NCI-H748 (cell line): Measurements from ENCODE around the gene AVPR2.

Experiments used
- DNase-seq: peaks from one replicate; lab custom pipeline; 2025; ENCODE audit not compliant: unreplicated experiment; lab: John Stamatoyannopoulos, UW

AVPR2 gene

GRCh38 chrX:153903991-153904957 is at the start of gene AVPR2:
Gene AVPR2 (plus strand): TSS chrX:153904673. CDS start chrX:153905146, 473 bp downstream.
- no peak for DNase-seq

GRCh38 chrX:153854702-153855101 is 49.8 kb upstream of the AVPR2 start:
- no peak for DNase-seq

- DNase-seq, result peak; percentile 5
These were observed 47.0 kb upstream of the AVPR2 start for GRCh38 chrX:153857348-153857903.

- no peak for DNase-seq
These were observed 43.3 kb upstream of the AVPR2 start for GRCh38 chrX:153861151-153861550.

- DNase-seq, result no peak
These were observed 42.7 kb upstream of the AVPR2 start for GRCh38 chrX:153861733-153862310.

GRCh38 chrX:153862369-153863250 is 41.9 kb upstream of the AVPR2 start:
- no peak for DNase-seq

- DNase-seq, result no peak
These were observed 41.1 kb upstream of the AVPR2 start for GRCh38 chrX:153863251-153863991.

- no peak for DNase-seq
These were observed 40.4 kb upstream of the AVPR2 start for GRCh38 chrX:153864101-153864500.

GRCh38 chrX:153864561-153865320 is 39.7 kb upstream of the AVPR2 start:
- no peak for DNase-seq

GRCh38 chrX:153865321-153865580 is 39.2 kb upstream of the AVPR2 start:
- no peak for DNase-seq

- DNase-seq, result no peak
These were observed 38.8 kb upstream of the AVPR2 start for GRCh38 chrX:153865685-153866084.

GRCh38 chrX:153866302-153867019 is 38.0 kb upstream of the AVPR2 start:
- no peak for DNase-seq

GRCh38 chrX:153867139-153867538 is 37.3 kb upstream of the AVPR2 start:
- no peak for DNase-seq

- DNase-seq, result no peak
These were observed 36.8 kb upstream of the AVPR2 start for GRCh38 chrX:153867671-153868070.

- DNase-seq, result no peak
These were observed 35.6 kb upstream of the AVPR2 start for GRCh38 chrX:153868576-153869472.

GRCh38 chrX:153869473-153870287 is 34.8 kb upstream of the AVPR2 start:
- DNase-seq, result no peak

- no peak for DNase-seq
These were observed 34.2 kb upstream of the AVPR2 start for GRCh38 chrX:153870288-153870690.
